ENCODE measurements around the gene XPOT.

Gene XPOT

DNA sequence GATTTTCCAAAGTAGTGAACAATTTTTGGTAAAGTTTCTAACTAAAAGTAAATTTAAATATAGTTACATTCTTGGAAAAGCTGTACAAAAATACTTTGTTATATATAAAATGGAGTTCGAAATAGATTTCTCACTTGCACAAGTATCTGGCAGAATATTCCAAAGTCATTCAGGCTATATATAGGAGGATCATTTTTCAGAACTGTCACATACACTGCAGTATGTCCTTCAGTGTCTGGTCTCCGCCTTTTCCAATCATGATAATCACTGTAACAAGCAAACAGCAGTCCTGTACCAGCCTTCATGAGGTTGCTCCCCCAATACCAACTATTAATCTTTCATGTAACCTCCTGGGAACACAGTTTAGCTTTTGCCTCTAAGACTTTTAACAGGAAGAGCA, 66.3 kb downstream of the XPOT start:
- no peak for DNase-seq

DNA sequence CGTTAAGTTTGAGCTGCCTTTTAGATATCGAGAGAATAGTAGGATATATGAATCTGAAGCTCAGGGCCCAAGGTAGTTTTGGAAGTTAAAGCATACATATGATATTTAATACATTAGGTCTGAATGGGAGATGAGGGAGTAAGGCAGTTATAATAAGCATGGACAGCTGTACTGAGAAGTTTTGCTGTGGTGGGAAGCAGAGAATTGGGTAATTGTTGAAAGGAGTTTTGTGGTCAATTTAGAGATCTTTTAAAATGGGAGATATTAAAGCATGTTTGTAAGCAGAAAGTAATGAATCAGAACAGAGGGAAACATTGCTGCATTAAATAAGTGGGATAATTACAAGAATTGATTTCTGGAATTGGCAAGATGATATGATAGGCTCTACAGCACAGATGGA, 69.0 kb downstream of the XPOT start:
- no peak for DNase-seq

DNA sequence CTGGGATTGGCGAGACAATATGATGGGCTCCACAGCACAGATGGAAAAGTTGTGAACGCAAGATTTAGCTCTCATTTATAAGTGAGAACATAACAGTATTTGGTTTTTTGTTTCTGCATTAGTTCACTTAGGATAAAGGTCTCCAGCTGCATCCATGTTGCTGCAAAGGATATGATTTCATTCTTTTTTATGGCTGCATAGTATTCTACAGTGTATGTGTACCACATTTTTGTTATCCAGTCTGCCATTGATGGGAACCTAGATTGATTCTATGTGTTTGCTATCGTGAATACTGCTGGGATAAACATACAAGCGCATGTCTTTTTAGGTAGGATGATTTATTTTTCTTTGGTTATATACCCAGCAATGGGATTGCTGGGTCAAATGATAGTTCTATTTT, 71.3 kb downstream of the XPOT start:
- no peak for DNase-seq

DNA sequence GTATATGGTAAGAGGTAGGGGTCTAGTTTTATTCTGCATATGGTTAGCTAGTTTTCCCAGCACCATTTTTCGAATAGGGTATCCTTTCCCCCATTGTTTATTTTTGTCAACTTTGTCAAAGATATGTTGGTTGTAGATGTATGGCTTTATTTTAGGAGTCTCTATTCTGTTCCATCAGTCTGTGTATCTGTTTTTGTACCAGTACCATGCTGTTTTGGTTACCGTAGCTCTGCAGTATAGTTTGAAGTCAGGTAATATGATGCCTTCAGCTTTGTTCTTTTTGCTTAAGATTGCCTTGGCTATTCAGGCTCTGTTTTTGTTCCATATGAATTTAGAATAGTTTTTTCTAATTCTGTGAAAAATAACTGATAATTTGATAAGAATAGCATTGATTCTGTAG, 72.7 kb downstream of the XPOT start:
- no peak for DNase-seq

- no peak for DNase-seq
Observed at GRCh38 chr12:64478661-64479060, 74.5 kb downstream of the XPOT start.

GRCh38 chr12:64480148-64480547, 76.0 kb downstream of the XPOT start:
- DNase-seq, result no peak

DNA sequence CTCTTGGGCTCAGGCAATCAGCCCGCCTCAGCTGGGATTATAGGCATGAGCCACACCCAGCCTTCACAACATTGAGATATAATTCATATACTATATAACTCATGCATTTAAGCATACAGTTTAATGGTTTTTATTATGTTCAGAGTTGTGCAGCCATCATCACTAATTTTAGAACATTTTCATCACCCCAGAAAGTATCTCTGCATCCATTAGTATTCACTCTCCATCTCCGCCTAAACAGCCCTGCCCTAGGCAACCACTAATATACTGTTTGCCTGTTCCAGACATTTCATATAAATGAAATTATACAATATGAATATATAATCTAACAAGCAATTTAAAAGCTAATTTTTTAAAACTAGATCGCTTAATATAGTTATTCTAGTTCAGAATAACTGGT, 82.5 kb downstream of the XPOT start:
- no peak for DNase-seq

DNA sequence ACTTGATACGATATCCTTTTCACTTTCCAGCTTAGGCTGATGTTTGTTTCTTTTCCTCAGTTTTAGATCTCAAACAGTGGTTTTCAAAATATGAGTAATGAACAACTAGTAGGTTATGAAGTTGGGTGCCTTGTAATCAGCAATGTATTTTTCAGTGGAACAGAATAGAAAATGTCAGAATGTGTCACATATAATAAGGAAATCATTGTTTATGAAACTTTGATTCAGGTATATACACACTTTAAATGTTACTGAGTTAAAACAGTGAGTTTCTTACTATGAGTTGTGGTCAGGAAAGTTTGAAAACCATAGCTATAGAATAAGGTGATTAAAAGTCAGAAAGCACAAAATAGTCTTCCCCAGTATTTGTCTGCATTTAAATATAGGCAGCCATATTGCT, 87.5 kb downstream of the XPOT start:
- no peak for DNase-seq

DNA sequence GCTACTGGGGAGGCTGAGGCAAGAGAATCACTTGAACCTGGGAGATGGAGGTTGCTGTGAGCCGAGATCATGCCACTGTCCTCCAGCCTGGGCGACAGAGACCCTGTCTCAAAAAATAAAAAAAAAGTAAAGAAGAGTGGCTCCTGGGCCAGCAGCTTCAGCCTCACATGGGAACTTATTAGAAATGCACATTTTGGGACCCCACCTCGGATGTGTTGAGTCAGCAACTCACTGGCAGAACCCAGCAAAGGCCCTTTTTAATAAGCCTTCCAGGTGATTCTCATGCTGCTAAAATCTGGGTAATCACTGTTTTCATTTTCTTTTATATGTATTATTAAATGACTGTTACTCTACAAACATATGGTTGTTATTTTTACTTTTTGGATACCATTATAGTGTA, 89.3 kb downstream of the XPOT start:
- no peak for DNase-seq

DNA sequence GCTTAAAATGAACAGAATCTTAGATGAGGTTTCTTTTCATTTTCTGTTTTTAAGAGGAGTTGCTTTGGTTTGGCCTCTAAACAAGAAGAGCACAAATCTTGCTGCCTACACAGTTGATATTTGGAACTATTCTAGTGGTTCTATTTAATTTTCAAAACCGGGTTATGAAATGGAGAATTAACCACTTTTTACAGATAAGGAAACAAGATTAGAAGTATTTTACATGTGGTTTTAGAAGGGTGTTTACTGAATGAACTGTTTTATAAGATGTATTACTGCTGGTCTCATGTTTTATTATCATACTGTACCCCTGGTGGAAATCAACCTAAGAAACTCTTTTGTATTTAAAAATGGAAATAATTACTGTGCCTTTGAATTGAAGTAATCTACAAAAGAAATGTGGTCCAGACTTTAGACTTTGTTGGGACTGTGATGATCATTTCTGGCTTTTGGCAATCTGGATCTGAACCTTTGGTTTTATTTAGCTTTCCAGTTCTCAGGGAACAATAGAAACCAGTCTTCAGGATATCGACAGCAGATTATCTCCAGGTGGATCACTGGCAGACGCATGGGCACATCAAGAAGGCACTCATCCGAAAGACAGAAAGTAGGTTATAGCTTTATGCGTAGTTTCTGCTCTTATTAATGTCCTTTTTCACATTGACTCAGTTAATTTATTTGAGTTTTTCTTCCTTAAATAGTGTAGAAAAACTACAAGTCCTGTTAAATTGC, 91.0 kb downstream of the XPOT start:
- DNase-seq, result no peak

- DNase-seq, result no peak
Observed at GRCh38 chr12:64496839-64497400, 92.7 kb downstream of the XPOT start.

DNA sequence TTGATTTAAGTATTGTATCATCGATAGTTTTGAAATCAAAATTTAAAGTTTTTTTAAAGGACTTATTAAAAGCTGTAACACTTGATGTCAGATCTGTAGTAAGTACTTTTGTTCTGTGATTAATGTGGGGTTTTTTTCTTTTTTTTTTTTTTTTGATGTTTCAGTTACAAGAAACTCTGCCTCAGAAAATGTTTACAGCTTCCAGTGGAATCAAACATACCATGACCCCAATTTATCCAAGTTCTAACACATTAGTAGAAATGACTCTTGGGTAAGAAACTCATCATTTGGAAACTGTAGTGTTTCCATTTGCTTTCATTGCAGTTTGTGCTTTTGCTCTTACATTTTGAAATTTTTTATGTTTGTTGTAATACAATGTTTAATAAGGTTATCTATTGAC, 93.3 kb downstream of the XPOT start:
- DNase-seq, result no peak

- DNase-seq, result no peak
Observed at GRCh38 chr12:64497903-64498302, 93.7 kb downstream of the XPOT start.

GRCh38 chr12:64500394-64500793, 96.2 kb downstream of the XPOT start:
- no peak for DNase-seq
